ENCODE data around the gene HNRNPA1.
A peak's percentile ranks its signal among the peaks of the same experiment; 100 is the strongest.
"Not testable (repeated sequence)": the region's sequence is repeated elsewhere in the genome, so short reads cannot be mapped to it uniquely, and the experiment has no call there.

The HNRNPA1 gene

DNA sequence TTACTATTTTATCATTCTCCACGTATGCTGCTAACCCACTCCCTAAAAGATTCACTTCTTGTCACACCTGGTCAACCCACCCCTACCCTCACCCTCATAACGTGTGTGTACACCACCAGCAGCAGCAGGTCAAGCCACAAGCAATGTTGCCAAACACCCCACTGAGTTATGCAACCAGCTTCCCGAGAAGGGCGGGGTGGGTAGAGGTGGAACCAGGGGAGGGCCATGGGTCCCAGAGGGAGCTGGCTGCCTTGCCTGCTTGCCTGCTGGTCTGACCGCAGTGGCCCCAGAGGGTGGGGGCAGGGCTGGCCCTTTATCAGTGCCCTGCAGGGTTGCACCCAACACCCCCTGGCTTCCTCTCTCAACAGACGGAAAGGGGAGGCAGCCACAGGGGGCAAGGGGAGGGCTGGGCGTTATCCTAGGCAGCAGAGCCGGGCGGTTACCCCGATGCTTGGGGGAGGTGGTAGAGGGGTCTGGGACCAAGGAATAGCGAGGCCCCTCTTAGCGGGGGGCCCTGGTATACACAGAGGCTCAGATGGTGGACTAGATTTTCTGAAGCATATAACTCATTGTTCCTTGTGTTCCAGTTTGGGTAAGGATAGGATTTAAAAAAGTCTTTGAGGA is 23.8 kb downstream of the HNRNPA1 start:
- Histone ChIP-seq H3K4me1 (ENCODE audit: insufficient read depth, poor library complexity, severe bottlenecking) (peaks cover 24% of the 10 kb centered on the region), H3K27me3 (ENCODE audit: insufficient read depth, poor library complexity, severe bottlenecking) (no peaks in the 10 kb centered on the region), H3K36me3 (ENCODE audit: low read depth) (no peaks in the 10 kb centered on the region), H3K27ac (ENCODE audit: poor library complexity, severe bottlenecking) (no peak overlapping the region), H3K9me3 (ENCODE audit: severe bottlenecking) (no peaks in the 10 kb centered on the region), H3K4me3 (ENCODE audit: severe bottlenecking) (no peak overlapping the region)
- DNase-seq (ENCODE audit: low spot score) (peak; percentile 78), ATAC-seq (ENCODE audit: low read depth) (peak; percentile 60)
- TF ChIP-seq, protein P1, sequence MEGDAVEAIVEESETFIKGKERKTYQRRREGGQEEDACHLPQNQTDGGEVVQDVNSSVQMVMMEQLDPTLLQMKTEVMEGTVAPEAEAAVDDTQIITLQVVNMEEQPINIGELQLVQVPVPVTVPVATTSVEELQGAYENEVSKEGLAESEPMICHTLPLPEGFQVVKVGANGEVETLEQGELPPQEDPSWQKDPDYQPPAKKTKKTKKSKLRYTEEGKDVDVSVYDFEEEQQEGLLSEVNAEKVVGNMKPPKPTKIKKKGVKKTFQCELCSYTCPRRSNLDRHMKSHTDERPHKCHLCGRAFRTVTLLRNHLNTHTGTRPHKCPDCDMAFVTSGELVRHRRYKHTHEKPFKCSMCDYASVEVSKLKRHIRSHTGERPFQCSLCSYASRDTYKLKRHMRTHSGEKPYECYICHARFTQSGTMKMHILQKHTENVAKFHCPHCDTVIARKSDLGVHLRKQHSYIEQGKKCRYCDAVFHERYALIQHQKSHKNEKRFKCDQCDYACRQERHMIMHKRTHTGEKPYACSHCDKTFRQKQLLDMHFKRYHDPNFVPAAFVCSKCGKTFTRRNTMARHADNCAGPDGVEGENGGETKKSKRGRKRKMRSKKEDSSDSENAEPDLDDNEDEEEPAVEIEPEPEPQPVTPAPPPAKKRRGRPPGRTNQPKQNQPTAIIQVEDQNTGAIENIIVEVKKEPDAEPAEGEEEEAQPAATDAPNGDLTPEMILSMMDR (IDR thresholded peaks at IDR 0.05; ENCODE audit: poor library complexity, severe bottlenecking): no peak

DNA sequence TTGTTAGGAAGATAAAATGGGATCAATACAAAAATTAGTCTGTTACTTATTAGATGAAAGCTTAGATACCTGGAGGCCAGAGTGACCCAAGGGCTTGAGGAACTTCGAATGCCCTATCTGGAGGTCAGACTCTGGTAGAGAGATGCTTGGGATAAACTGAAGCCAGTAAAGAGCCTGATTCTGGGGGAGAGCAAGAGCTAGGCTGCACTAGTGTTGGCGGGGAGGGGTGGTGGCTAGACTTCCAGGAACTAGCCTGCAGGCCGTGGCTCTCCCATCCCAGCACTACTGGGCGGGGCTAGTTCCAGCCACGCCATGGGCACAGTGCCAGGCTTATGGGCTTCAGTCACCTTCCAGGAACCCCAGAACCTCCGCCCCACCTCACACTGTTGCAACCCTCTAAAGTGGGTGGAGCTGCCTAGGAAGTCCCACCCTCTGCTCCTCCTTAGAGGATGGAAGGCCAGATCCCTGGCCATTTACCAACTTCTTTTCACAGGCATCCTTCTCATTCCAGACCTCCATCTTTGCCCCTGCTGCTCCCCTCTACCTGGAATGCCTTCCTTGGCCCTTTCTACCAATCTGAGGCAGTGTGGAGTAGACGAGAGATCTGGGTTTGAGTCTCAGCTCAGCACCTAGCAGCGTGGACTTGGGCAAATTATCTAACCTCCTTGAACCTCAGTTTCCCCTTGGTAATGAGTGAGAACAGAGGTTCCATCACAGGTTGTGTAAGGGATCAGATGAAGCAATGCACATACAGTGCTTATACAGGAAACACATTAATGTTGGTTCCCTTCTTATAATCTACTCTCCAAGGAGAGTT is 26.6 kb downstream of the HNRNPA1 start:
- TF ChIP-seq, protein P1 (IDR thresholded peaks at IDR 0.05; ENCODE audit: poor library complexity, severe bottlenecking): no peak
- Histone ChIP-seq H3K4me1 (ENCODE audit: insufficient read depth, poor library complexity, severe bottlenecking) (peaks cover 10% of the 10 kb centered on the region), H3K4me3 (ENCODE audit: severe bottlenecking) (no peak overlapping the region), H3K27me3 (ENCODE audit: insufficient read depth, poor library complexity, severe bottlenecking) (no peaks in the 10 kb centered on the region), H3K27ac (ENCODE audit: poor library complexity, severe bottlenecking) (no peak overlapping the region), H3K36me3 (ENCODE audit: low read depth) (no peaks in the 10 kb centered on the region), H3K9me3 (ENCODE audit: severe bottlenecking) (no peaks in the 10 kb centered on the region)
- peak; percentile 95 for DNase-seq (ENCODE audit: low spot score)
- ATAC-seq (ENCODE audit: low read depth): peak; percentile 88

DNA sequence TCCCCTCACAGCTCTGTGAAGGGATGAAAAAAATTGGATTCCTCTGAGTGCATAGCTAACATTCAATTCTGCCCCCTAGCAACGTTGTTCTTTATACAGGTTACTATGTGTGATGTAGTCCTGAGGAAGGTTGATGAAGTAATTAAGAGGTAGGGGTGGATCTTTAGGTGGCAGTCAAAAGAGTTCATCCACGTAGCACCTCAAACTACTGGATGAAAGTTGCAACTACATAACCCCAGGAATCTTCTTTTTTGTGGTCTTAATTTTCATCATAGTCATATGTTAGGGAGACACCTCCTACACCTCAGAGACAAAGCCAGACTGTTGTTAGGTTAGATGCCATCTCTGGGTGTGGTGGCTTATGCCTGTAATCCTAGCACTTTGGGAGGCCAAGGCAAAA is 30.5 kb downstream of the HNRNPA1 start:
- Histone ChIP-seq H3K27me3 (ENCODE audit: insufficient read depth, poor library complexity, severe bottlenecking) (no peaks in the 10 kb centered on the region), H3K27ac (ENCODE audit: poor library complexity, severe bottlenecking) (no peak overlapping the region), H3K4me1 (ENCODE audit: insufficient read depth, poor library complexity, severe bottlenecking) (peaks cover 3% of the 10 kb centered on the region), H3K4me3 (ENCODE audit: severe bottlenecking) (no peak overlapping the region), H3K9me3 (ENCODE audit: severe bottlenecking) (no peaks in the 10 kb centered on the region), H3K36me3 (ENCODE audit: low read depth) (no peaks in the 10 kb centered on the region)
- DNase-seq (ENCODE audit: low spot score) (no peak), ATAC-seq (ENCODE audit: low read depth) (0 out of 3 replicates have a peak, but pooled peaks have one; percentile 11)
- TF ChIP-seq, protein P1 (IDR thresholded peaks at IDR 0.05; ENCODE audit: poor library complexity, severe bottlenecking): no peak

DNA sequence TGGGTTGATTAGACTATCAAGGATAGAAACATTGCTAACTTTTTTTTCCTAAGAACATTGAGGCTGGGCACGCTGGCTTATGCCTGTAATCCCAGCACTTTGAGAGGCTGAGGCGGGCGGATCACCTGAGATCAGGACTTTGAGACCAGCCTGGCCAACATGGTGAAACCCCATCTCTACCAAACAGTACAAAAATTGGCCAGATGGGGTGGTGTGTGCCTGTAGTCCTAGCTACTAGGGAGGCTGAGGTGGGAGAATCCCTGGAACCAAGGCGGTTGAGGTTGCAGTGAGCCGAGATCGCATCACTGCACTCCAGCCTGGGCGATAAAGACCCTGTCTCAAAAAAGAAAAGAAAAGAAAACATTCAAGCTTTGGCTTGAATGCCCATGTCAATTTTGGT is 31.8 kb downstream of the HNRNPA1 start:
- H3K36me3 ChIP-seq (ENCODE audit: low read depth); ATAC-seq (ENCODE audit: low read depth); DNase-seq (ENCODE audit: low spot score); H3K4me1 ChIP-seq (ENCODE audit: insufficient read depth, poor library complexity, severe bottlenecking); H3K27ac ChIP-seq (ENCODE audit: poor library complexity, severe bottlenecking); H3K9me3 ChIP-seq (ENCODE audit: severe bottlenecking); H3K27me3 ChIP-seq (ENCODE audit: insufficient read depth, poor library complexity, severe bottlenecking); H3K4me3 ChIP-seq (ENCODE audit: severe bottlenecking): not testable (repeated sequence)

DNA sequence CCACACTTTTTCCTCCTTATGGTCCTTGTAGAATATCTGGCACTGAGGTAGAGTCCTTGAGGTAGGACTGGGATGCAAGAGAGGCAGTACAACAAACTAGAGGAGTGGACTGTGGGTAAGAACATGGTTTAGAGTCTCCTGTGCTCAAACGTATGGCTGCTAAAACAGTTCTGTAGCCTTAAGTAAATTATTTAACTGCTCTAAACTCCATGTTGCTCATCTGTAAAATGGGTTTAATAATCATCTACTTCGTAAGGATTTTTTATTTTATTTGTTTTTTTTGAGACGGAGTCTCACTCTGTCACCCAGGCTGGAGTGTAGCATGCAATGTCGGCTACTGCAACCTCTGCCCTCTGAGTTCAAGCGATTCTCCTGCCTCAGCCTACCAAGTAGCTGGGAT is 40.8 kb downstream of the HNRNPA1 start:
- Histone ChIP-seq H3K36me3 (ENCODE audit: low read depth) (peaks cover 3% of the 10 kb centered on the region; the same call in 1 of the 2 replicates), H3K27ac (ENCODE audit: poor library complexity, severe bottlenecking) (no peak overlapping the region), H3K27me3 (ENCODE audit: insufficient read depth, poor library complexity, severe bottlenecking) (no peaks in the 10 kb centered on the region), H3K4me3 (ENCODE audit: severe bottlenecking) (no peak overlapping the region), H3K9me3 (ENCODE audit: severe bottlenecking) (no peaks in the 10 kb centered on the region), H3K4me1 (ENCODE audit: insufficient read depth, poor library complexity, severe bottlenecking) (peaks cover 7% of the 10 kb centered on the region)
- no peak for ATAC-seq (ENCODE audit: low read depth)
- TF ChIP-seq, protein P1 (IDR thresholded peaks at IDR 0.05; ENCODE audit: poor library complexity, severe bottlenecking): no peak
- DNase-seq (ENCODE audit: low spot score): no peak
